Measurements from ENCODE around the gene SLC27A4.

The SLC27A4 gene

GRCh38 chr9:128365525-128365924 is 25.2 kb downstream of the SLC27A4 start:
- DNase-seq (ENCODE audit: low read depth), result no peak

GRCh38 chr9:128369024-128369706 is 28.8 kb downstream of the SLC27A4 start:
- no peak for DNase-seq (ENCODE audit: low read depth)

DNA sequence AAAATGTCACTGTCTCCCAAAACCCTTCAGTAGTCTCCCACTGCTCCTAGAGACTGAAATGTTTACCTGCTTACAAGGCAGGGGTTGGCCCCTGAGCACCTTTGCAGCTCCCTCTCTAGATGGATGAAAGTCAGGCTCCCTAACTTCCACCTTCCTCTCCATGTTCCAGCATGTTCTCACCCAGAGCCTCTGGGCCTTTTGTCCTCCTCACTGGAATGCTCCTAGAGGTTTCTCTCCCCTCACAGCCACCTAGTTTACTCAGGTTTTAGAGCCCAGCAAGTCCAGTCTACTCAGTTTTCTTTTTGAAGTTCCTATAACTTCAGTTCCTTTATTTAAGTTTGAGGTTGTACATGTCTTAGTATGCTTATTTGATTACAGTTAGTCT is 30.0 kb downstream of the SLC27A4 start:
- no peak for DNase-seq (ENCODE audit: low read depth)

DNA sequence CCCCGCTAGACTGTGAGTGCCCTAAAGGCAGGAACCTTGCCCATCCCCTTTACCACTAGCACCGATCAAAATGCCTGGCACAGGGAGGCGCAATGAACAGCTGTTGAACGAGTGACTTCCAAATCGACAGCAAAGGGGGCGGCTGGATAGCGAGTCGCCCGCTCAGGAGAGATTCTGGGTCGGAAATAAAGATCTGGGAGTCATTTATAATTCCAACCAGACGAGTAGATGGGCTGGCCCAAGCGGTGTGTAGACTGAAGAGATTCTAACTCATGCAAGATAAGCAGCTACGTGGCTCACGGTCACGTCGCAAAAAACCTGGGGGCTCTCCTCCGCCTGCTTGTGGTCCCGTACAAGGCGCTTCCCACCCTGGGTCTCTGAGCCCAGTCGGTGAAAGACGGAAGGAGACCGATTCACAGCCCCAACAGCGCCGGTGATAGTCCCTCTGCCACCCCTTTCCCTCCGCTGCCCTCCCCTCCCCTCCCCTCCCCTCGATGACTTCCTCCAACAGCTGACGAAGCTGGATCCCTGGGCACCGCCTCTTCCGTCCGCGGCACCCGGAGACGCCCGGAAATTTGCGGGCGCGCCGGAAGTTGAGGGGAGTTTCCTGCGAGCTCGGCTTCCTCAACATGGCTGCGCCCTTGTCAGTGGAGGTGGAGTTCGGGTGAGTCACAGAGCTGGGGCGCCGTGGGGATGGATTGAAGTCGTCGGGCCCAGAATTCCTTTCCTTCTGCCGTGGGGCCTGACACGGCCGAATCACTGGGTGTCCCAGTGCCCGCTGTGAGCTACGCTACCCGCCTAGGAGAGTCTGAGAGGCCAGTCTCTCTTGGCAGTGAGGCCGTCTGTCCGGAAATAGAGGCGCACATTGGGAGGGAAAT is 30.7 kb downstream of the SLC27A4 start, which contains the start of gene URM1:
URM1 (plus strand) TSS at position 623 of the 878 bp plus-strand sequence; CDS start at position 630, 7 bp downstream.
- peak; percentile 97 for DNase-seq (ENCODE audit: low read depth)

DNA sequence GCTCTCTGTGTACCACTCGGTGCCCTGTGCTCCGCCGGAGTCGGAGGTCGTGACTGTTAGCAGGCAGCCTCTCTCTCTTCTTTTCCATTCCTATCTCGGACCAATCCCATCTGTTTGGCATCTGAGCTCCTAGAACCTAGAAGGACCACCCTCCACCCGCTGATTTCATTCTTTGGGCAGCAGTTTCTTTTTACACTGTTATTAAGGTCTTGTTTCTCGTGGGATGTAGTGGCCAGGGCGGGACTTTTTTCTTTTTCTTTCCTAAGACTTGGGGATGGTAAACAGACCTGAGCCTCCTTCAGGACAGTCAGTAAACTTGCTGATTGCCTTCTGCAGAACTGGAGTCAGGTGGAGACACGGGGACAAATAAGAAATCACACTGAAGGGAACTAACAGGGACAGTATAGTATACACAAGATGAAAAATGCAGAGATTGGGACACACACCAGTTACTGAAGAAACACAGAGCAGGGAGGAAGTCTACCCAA is 31.3 kb downstream of the SLC27A4 start:
- no peak for DNase-seq (ENCODE audit: low read depth)

- DNase-seq (ENCODE audit: low read depth), result no peak
These were observed 31.9 kb downstream of the SLC27A4 start for GRCh38 chr9:128372188-128372641.

GRCh38 chr9:128372784-128373183 is 32.5 kb downstream of the SLC27A4 start:
- DNase-seq (ENCODE audit: low read depth), result no peak

- no peak for DNase-seq (ENCODE audit: low read depth)
These were observed 33.9 kb downstream of the SLC27A4 start for GRCh38 chr9:128374221-128374675.

- DNase-seq (ENCODE audit: low read depth), result no peak
These were observed 35.5 kb downstream of the SLC27A4 start for GRCh38 chr9:128375865-128376264.

GRCh38 chr9:128382261-128382660 is 41.9 kb downstream of the SLC27A4 start:
- DNase-seq (ENCODE audit: low read depth), result no peak

DNA sequence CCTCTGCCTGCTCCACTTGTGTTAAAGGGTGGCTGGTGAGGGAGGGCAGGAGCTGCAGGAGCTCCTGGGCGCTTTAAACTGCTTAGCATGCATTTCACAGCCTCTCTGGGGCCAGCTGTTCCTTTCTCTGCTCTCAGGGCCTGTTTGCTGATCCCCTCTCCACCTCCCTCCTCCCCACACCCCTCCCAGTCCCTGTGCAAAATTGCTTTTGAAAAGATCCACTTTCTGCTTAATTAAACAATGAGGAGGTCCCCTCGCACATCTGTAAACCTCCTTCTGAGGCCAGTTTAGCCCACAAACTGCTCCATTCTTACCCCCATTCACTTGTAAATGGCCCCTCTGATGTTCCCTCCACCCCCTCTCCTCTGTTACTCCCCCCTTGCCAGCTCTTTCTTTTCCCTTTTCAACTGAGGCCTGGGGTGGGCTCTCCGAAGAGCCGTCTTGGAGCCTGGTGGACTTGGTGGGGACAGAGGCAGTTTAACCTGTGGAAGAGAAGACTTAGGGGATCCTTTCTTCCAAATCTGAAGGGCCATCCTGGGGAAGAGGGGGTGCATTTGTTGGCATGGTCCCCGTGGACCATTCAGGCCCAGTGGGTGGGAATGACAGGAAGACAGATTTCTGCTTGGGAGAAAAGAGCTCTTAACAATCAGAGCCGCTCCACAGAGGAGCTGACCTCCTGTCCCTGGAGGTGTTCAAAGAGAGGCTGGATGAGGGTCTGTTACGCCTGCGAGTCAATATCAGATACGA is 42.9 kb downstream of the SLC27A4 start:
- DNase-seq (ENCODE audit: low read depth), result no peak

GRCh38 chr9:128383791-128384190 is 43.5 kb downstream of the SLC27A4 start:
- DNase-seq (ENCODE audit: low read depth), result no peak

DNA sequence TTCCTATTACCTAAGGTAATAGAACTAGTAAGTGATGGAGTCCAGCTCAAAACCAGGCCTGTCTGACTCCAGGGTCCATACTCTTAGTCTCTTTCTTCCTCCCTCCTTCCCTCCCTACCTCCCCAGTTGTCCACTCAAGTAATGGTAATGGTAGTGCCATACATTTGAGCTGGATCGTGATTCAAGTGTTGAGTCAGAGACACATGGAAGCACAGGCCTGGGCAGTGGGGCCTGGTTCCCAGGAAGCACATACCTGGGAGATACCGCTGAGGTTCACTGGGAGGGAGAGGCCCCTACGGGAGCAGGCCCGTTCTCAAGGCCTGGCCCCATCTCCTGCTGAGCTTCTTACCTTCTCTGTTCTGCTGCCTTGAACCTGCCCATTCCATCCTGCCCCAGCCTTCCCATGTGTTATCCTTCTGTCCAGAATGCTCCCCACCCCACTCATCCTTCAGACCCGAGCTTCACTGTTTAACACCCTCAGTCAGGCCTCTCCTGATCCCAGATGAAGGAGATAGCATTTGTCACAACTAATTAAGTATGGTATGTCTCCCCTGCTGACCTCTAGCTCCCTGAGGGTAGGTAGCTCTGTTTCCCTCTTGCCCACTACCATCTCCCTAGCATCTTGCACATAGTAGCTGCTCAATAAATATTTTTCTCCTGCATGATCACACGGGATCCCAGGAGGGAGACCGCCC is 44.6 kb downstream of the SLC27A4 start:
- no peak for DNase-seq (ENCODE audit: low read depth)

GRCh38 chr9:128385496-128386460 is 45.5 kb downstream of the SLC27A4 start:
- no peak for DNase-seq (ENCODE audit: low read depth)

DNA sequence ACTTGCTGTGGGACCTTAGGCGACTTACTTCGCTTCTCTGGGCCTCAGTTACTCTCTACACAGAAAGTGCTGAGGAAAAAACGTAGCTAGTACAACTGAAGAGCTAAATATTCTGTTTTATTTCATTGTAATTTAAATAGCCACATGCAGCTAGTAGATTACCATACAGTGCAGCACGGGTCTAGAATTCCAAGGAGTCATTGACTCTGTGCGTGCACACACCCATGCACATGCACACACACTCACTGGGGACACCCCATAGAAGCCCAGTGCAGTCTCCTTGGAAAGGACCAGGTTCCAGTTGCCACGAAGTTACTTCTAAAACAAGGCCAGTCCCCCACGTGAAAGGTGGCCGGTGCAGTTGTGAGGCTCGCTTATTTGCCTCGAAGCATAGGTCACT is 47.8 kb downstream of the SLC27A4 start:
- DNase-seq (ENCODE audit: low read depth), result no peak

DNA sequence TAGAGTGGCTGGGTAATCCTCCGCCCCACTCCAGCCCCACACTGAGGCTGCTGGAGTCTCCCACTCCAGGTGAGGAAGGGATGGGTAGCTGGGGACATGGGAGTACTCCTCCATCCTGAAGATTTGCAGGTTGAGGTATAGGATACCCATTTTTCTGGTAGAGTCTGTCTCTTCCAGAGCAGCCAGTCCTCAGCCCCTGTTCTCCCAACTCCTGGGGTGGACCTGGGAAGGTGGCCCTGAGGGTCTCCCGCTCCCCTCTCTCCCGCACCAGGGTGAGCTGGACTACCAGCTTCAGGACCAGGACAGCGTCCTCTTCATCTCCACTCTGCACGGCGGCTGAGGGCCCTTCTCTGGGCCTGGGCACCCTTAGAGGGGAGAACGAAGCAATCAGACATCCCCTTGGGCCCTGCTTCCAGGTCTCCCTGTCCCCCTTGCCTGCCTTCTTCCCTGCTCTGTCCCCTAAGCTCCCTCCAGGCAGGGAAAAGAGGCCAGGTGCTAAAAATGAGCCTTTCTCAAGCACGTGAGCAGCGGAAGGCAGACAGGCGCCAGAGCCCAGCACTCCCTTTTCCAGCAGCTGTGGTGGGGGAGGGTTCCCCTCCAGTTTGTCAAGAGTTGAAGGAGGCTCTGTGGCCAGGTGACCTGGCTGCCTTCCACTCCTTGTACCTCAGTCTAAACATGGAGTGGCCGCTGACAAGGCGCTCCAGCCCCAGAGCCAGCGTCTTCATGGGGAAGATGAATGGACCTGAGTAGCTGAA is 49.2 kb downstream of the SLC27A4 start:
- DNase-seq (ENCODE audit: low read depth), result no peak

DNA sequence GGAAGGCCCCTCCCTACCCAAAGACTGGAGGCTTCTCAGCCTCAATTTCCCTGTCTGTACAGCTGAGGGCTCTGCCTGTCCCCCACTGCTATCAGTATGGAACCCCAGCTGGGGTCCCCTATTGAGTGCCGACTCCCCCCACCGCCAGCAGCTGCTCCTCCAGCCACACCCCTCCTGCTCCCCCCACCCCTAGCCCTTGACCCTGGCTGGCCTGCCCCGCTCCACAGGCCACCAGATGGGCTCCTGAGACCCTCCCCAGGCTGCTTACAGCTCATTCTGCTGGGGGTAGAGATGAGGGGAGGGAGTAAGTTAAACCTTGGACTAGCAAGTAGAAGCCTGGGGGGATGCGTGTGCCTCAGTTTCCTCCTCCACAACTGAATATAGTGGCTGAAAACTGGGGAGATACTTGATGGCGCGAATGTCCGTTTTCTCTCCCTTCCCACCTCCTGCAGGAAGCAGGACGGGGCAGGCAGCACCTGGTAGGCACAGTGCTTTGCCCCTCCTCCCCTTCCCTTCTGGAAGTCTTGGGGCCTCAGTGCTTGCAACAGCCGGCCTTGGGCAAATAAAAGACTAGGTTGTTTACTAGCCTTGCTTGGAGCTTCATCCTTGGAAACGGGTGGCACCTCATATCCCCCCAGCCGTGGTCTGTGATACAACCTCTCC is 50.0 kb downstream of the SLC27A4 start:
- DNase-seq (ENCODE audit: low read depth), result no peak

DNA sequence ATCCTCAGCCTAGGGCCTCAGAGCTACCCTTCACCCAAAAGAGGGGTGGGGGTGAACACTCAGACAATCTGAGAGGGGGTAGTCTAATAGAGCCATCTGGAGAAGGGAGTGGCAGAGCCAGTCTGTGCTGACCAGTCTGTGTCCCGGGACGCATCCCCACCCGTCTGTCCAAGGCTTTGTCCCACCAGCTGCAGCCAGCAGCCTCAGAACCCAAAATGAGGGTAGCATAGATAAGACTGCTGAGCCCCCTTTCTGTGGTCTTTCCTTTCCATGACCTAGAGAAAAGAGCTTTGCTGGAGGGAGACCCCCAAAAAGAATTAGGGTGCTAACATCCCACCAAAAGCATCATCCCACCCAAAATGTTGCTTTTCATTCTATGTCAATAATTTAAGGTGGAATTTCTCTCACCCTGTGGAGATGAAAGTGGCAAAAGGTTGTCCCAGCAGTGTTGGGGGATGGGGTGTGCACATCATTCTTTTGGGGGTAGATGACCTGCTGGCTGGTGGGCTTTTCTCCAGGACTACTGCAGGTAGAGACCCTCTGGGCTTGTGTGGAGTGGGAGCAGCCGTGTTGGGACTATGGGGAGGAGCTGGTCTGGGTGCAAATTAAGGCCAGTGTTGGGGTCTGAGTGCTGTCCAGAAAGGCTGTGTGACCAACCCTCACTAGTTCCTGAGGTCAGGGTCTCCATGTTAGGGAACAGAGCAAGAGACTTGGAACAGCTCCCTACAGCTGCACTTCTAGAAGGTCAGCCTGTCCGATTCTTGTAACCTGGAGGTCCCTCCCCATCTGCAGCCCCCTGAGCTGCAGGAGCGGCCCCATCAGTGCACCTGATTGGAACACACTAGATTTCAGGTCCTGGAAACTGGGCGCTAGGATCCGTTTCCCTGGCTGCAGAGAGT is 50.7 kb downstream of the SLC27A4 start:
- no peak for DNase-seq (ENCODE audit: low read depth)

All from activated T-cell treated with anti-CD3 and anti-CD28 coated beads for 48 hours (primary cell).